SU-DHL-6 (cell line): Measurements from ENCODE around the gene BOD1L2.

Experiments used
- H2AFZ ChIP-seq: fragments of 200-600 bp; sonication (generic); 2 replicates; pipeline ENCODE4 v1.6.1; 2014; ENCODE audit warnings: low read depth, mild to moderate bottlenecking, moderate library complexity, mixed read lengths, antibody characterized with exemption, low read length; ENCODE audit not compliant: severe bottlenecking
- H3F3A ChIP-seq: fragments of 200-600 bp; shearing (Covaris generic); 2 replicates; pipeline ENCODE4 v1.6.0; 2016; ENCODE audit warnings: antibody characterized with exemption, mild to moderate bottlenecking; ENCODE audit not compliant: insufficient read depth
- H3K27ac ChIP-seq: fragments of 200-600 bp; sonication (generic); 2 replicates; pipeline ENCODE4 v1.5.1; 2016; ENCODE audit warnings: low read depth, mild to moderate bottlenecking, low read length, moderate library complexity, mixed read lengths
- H3K27me3 ChIP-seq: fragments of 200-600 bp; sonication (generic), shearing (Covaris generic); 2 replicates; pipeline ENCODE4 v1.6.0; 2014; ENCODE audit warnings: mild to moderate bottlenecking, low read length
- H3K36me3 ChIP-seq: fragments of 200-600 bp; sonication (generic); 2 replicates; pipeline ENCODE4 v1.6.1; 2014; ENCODE audit warnings: mild to moderate bottlenecking, low read length, mixed read lengths
- H3K4me2 ChIP-seq: fragments of 300-600, 200-600 bp; shearing (Covaris generic), sonication (generic); 2 replicates; pipeline ENCODE4 v1.6.0; 2014; ENCODE audit warnings: low read length, low read depth, mild to moderate bottlenecking; ENCODE audit not compliant: poor library complexity, severe bottlenecking
- H3K4me3 ChIP-seq: fragments of 200-600 bp; sonication (generic); 2 replicates; pipeline ENCODE4 v1.5.1; 2014; ENCODE audit warnings: antibody characterized with exemption, low read length, mild to moderate bottlenecking, mixed read lengths; ENCODE audit not compliant: insufficient read depth, poor library complexity, severe bottlenecking
- H3K79me2 ChIP-seq: fragments of 200-600 bp; sonication (generic); 2 replicates; pipeline ENCODE4 v1.6.1; 2014; ENCODE audit warnings: mild to moderate bottlenecking, low read length, moderate library complexity; ENCODE audit not compliant: insufficient read depth
- H3K9ac ChIP-seq: fragments of 200-600 bp; sonication (generic); 2 replicates; pipeline ENCODE4 v1.7.0; 2014; ENCODE audit warnings: mild to moderate bottlenecking, low read length
- H3K9me2 ChIP-seq: fragments of 200-600 bp; sonication (generic); replicated peaks from 2 replicates; pipeline ENCODE4 v1.6.1; 2014; ENCODE audit warnings: low read length; ENCODE audit not compliant: insufficient read depth
- H3K9me3 ChIP-seq: fragments of 200-600 bp; sonication (generic); 2 replicates; pipeline ENCODE4 v1.6.1; 2014; ENCODE audit warnings: low read length, mixed read lengths; ENCODE audit not compliant: insufficient read depth
- H4K20me1 ChIP-seq: fragments of 200-600 bp; sonication (generic); 2 replicates; pipeline ENCODE4 v1.6.1; 2014; ENCODE audit warnings: low read depth, mild to moderate bottlenecking, antibody characterized with exemption, low read length, moderate library complexity, mixed read lengths
- EZH2phosphoT487 ChIP-seq: fragments of 200-600 bp; sonication (generic), shearing (Covaris generic); conservative IDR thresholded peaks from 2 replicates; pipeline ENCODE4 v1.6.1; 2018; ENCODE audit warnings: mild to moderate bottlenecking, antibody characterized with exemption, low read length, moderate library complexity, mixed read lengths
- TF ChIP-seq, protein P1 (sequence below): fragments of 200-600 bp; sonication (generic); IDR thresholded peaks from one replicate; pipeline ENCODE4 v1.5.1; 2017; ENCODE audit warnings: antibody characterized with exemption, mild to moderate bottlenecking, low read length, moderate library complexity; ENCODE audit not compliant: insufficient read depth, poor library complexity, severe bottlenecking

Gene BOD1L2

GRCh38 chr18:57190026-57190425 is 43.1 kb downstream of the BOD1L2 start:
- peaks cover 13% of the 10 kb centered on the region; the same call in 1 of the 2 replicates for H3K9me3 ChIP-seq
- H3K4me2 ChIP-seq, result no peak overlapping the region
- H3K79me2 ChIP-seq, result no peaks in the 10 kb centered on the region
- no peak overlapping the region for H3K9ac ChIP-seq
- H3K9me2 ChIP-seq, result no peaks in the 10 kb centered on the region
- TF ChIP-seq EZH2phosphoT487, result no peak
- TF ChIP-seq, protein P1, sequence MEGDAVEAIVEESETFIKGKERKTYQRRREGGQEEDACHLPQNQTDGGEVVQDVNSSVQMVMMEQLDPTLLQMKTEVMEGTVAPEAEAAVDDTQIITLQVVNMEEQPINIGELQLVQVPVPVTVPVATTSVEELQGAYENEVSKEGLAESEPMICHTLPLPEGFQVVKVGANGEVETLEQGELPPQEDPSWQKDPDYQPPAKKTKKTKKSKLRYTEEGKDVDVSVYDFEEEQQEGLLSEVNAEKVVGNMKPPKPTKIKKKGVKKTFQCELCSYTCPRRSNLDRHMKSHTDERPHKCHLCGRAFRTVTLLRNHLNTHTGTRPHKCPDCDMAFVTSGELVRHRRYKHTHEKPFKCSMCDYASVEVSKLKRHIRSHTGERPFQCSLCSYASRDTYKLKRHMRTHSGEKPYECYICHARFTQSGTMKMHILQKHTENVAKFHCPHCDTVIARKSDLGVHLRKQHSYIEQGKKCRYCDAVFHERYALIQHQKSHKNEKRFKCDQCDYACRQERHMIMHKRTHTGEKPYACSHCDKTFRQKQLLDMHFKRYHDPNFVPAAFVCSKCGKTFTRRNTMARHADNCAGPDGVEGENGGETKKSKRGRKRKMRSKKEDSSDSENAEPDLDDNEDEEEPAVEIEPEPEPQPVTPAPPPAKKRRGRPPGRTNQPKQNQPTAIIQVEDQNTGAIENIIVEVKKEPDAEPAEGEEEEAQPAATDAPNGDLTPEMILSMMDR, result no peak
- H3K27ac ChIP-seq, result no peak overlapping the region
- H3K27me3 ChIP-seq, result no peaks in the 10 kb centered on the region
- H3K4me3 ChIP-seq, result no peak overlapping the region
- no peak overlapping the region for H2AFZ ChIP-seq
- H3F3A ChIP-seq, result no peaks in the 10 kb centered on the region
- no peaks in the 10 kb centered on the region for H3K36me3 ChIP-seq
- H4K20me1 ChIP-seq, result no peaks in the 10 kb centered on the region

DNA sequence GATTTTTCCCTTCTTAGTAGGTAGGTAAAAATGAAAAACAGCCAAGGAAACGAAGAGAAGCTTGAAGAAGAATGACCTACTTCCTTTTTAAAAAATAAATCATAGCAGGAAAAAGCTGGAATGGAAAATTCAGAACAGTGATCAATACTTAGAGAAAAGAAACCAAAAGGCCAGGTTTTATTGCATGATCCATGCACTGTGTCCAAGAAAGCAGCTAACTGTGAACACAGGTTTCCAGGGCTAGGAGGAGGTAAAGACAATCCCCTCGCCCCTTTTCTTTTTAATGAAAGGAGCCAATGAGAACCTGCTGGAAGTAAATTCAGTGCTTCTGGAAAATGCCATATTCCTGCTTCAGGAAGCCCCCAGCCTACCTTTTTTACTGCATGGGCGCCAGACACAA is 47.2 kb downstream of the BOD1L2 start:
- H3K27ac ChIP-seq, result no peak overlapping the region
- no peaks in the 10 kb centered on the region for H3K9me3 ChIP-seq
- H3K79me2 ChIP-seq, result no peaks in the 10 kb centered on the region
- no peaks in the 10 kb centered on the region for H3K9me2 ChIP-seq
- no peak overlapping the region for H3K9ac ChIP-seq
- no peaks in the 10 kb centered on the region for H3K27me3 ChIP-seq
- no peak overlapping the region for H2AFZ ChIP-seq
- no peak overlapping the region for H3K4me2 ChIP-seq
- TF ChIP-seq, protein P1, result no peak
- no peak for TF ChIP-seq EZH2phosphoT487
- H3K4me3 ChIP-seq, result no peak overlapping the region
- H4K20me1 ChIP-seq, result no peaks in the 10 kb centered on the region
- no peaks in the 10 kb centered on the region for H3K36me3 ChIP-seq
- H3F3A ChIP-seq, result no peaks in the 10 kb centered on the region

- H3K9me3 ChIP-seq, result no peaks in the 10 kb centered on the region
- H3K4me2 ChIP-seq, result no peak overlapping the region
- H3F3A ChIP-seq, result no peaks in the 10 kb centered on the region
- H3K4me3 ChIP-seq, result no peak overlapping the region
- H4K20me1 ChIP-seq, result no peaks in the 10 kb centered on the region
- H3K36me3 ChIP-seq, result no peaks in the 10 kb centered on the region
- no peak overlapping the region for H3K9ac ChIP-seq
- no peak overlapping the region for H2AFZ ChIP-seq
- no peaks in the 10 kb centered on the region for H3K27me3 ChIP-seq
- H3K27ac ChIP-seq, result no peak overlapping the region
- no peaks in the 10 kb centered on the region for H3K79me2 ChIP-seq
- H3K9me2 ChIP-seq, result no peaks in the 10 kb centered on the region
- no peak for TF ChIP-seq EZH2phosphoT487
- TF ChIP-seq, protein P1, result no peak
Measured at GRCh38 chr18:57194622-57195021, 47.7 kb downstream of the BOD1L2 start.
